ENCODE results near the gene DPY19L3.

DNA sequence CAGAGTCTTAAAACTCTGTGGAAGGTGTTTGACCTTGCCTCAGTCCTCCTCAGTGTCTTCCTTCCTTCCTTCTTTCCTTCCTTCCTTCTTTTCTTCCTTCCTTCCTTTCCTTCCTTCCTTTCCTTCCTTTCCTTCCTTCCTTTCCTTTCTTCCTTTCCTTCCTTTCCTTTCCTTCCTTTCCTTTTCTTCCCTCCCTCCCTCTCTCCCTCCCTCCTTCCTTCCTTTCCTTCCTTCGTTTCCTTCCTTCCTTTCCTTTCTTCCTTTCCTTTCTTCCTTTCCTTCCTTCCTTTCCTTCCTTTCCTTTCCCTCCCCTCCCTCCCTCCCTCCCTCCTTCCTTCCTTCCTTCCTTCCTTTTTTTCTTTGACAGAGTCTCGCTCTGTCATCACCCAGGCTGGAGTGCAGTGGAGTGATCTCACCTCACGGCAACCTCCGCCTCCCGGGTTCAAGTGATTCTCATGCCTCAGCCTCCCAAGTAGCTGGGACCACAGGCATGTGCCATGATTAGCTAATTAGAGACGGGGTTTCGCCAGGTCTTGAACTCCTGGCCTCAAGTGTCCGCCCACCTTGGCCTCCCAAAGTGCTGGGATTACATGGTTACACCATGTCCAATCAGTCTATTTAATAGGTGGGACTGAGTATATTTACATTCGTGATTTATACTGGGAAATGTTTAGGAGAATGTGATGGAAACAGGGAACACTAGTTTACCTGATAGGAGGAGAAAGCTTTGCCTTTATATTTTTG is 43.8 kb upstream of the DPY19L3 start:
- TF ChIP-seq, protein P1, sequence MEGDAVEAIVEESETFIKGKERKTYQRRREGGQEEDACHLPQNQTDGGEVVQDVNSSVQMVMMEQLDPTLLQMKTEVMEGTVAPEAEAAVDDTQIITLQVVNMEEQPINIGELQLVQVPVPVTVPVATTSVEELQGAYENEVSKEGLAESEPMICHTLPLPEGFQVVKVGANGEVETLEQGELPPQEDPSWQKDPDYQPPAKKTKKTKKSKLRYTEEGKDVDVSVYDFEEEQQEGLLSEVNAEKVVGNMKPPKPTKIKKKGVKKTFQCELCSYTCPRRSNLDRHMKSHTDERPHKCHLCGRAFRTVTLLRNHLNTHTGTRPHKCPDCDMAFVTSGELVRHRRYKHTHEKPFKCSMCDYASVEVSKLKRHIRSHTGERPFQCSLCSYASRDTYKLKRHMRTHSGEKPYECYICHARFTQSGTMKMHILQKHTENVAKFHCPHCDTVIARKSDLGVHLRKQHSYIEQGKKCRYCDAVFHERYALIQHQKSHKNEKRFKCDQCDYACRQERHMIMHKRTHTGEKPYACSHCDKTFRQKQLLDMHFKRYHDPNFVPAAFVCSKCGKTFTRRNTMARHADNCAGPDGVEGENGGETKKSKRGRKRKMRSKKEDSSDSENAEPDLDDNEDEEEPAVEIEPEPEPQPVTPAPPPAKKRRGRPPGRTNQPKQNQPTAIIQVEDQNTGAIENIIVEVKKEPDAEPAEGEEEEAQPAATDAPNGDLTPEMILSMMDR (conservative IDR thresholded peaks at IDR 0.05 in 1 of 2, IDR thresholded peaks at IDR 0.05 in 1 of 2; ENCODE audit: extremely low read depth in 1 of 2, insufficient read depth in 1 of 2, low read depth in 1 of 2, low read length in 2 of 2) = no peak
- no peak for TF ChIP-seq EZH2 (IDR thresholded peaks at IDR 0.05; ENCODE audit: borderline replicate concordance, low read length)
